Activated CD8-positive, alpha-beta T cell treated with anti-CD3 and anti-CD28 coated beads, Interleukin-2, amount 10 ng/mL, durations not matched to agents 7 days and 5 days (primary cell): ENCODE results near the gene SEC24D. TPM values are rescaled to one million over a fixed set of nuclear protein-coding genes. Genes with fewer than 3 reads are reported as not detected.

Experiments used
- ATAC-seq: fragments of 150-1000 bp; cut with Tn5 transposase; one replicate; pipeline ENCODE4 v1.10.0; 2021; ENCODE audit warnings: moderate library complexity
- CTCF ChIA-PET: fragments of 350-600 bp; sonication (Branson Sonifier 250); formaldehyde crosslinking; loops from one replicate; lab custom pipeline; 2021; ENCODE audit warnings: antibody characterized with exemption; lab: Charles Lee
- POLR2A ChIA-PET: fragments of 350-600 bp; sonication (Branson Sonifier 250); formaldehyde crosslinking; loops from one replicate; lab custom pipeline; 2021; ENCODE audit warnings: antibody characterized with exemption; lab: Charles Lee
- DNase-seq: peaks from one replicate; pipeline ENCODE4 v3.0.0-alpha.2; 2020
- H3K27ac Mint-ChIP-seq: one replicate; pipeline ENCODE4 v1.8.0; 2021; ENCODE audit warnings: mild to moderate bottlenecking, mixed read lengths
- H3K27me3 Mint-ChIP-seq: one replicate; pipeline ENCODE4 v1.8.0; 2021; ENCODE audit warnings: low read depth, mixed read lengths
- H3K36me3 Mint-ChIP-seq: one replicate; pipeline ENCODE4 v1.8.0; 2021; ENCODE audit warnings: low read depth, mixed read lengths
- H3K4me1 Mint-ChIP-seq: one replicate; pipeline ENCODE4 v1.8.0; 2021; ENCODE audit warnings: low read depth, mixed read lengths
- H3K4me3 Mint-ChIP-seq: one replicate; pipeline ENCODE4 v1.8.0; 2021; ENCODE audit warnings: mild to moderate bottlenecking, mixed read lengths
- H3K9me3 Mint-ChIP-seq: one replicate; pipeline ENCODE4 v1.8.0; 2022; ENCODE audit warnings: mixed read lengths; ENCODE audit not compliant: insufficient read depth
- total RNA-seq, 2 experiments: library from RNA; stranded (reverse); gene quantifications; one replicate each; pipeline ENCODE4 v1.2.3, GENCODE V29; 2021

Gene SEC24D
- total RNA-seq, 2 experiments from 2014 or later = 29.5 to 32.7 TPM

DNA sequence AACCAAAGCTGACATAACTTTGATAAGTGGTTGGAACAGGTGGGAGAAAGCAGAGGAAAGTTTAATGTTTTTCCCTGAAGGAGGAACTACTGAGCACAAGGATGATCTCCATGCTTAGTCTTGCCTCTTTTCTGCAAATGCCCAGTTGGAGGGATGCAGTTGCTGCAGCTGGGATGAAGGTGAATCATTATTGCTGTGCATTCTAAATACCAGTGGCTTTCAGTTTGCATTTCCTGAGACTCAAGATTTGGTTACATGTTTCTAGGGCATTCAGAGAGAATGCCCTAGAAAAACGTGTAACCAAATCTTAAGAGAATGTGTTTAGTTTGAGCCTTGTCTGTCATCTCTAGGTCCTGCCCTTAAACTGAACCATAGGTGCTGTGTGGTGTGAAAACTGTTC is 108.6 kb downstream of the SEC24D start:
- no peaks in the 10 kb centered on the region for H3K9me3 Mint-ChIP-seq
- peaks cover 21% of the 10 kb centered on the region for H3K4me1 Mint-ChIP-seq
- H3K36me3 Mint-ChIP-seq = peaks cover 32% of the 10 kb centered on the region
- CTCF ChIA-PET = no interaction called here
- H3K4me3 Mint-ChIP-seq = no peak overlapping the region
- H3K27me3 Mint-ChIP-seq = no peaks in the 10 kb centered on the region
- DNase-seq = no peak
- H3K27ac Mint-ChIP-seq = no peak overlapping the region
- no peak for ATAC-seq
- POLR2A ChIA-PET = no interaction called here

GRCh38 chr4:118723369-118723768 is 112.6 kb downstream of the SEC24D start:
- ChIA-PET POLR2A (no interaction called here), CTCF (interaction anchor here (1.1 kb wide), 1 partner anchor 18 kb away, joined by 3 read pairs; no protein-coding TSS in a partner anchor)
- Mint-ChIP-seq H3K36me3 (peaks cover 29% of the 10 kb centered on the region), H3K9me3 (no peaks in the 10 kb centered on the region), H3K27me3 (no peaks in the 10 kb centered on the region), H3K4me1 (peaks cover 6% of the 10 kb centered on the region), H3K4me3 (no peak overlapping the region), H3K27ac (no peak overlapping the region)
- DNase-seq (no peak), ATAC-seq (no peak)

DNA sequence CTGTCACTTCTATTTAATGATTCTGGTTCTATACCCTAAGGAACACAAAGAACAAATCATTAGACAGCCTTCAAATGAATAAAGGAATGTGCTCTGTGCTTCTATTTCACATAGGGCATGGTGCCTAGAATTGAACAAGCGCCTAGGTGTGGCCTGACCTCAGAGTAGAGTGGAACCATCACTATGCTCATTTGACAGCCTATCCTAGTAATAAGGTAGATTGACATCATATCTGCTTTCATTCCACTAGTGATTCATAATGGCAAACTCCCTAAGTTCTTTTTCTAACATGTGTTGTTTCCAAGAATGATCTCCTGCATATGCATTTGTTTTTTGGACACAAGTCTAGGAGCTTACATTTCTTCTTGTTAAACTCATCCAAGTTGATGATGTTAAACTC is 114.2 kb downstream of the SEC24D start:
- ATAC-seq (no peak), DNase-seq (no peak)
- Mint-ChIP-seq H3K4me3 (no peak overlapping the region), H3K27ac (no peak overlapping the region), H3K9me3 (no peaks in the 10 kb centered on the region), H3K36me3 (peaks cover 26% of the 10 kb centered on the region), H3K4me1 (peaks cover 6% of the 10 kb centered on the region), H3K27me3 (no peaks in the 10 kb centered on the region)
- POLR2A ChIA-PET = no interaction called here
- CTCF ChIA-PET = no interaction called here

DNA sequence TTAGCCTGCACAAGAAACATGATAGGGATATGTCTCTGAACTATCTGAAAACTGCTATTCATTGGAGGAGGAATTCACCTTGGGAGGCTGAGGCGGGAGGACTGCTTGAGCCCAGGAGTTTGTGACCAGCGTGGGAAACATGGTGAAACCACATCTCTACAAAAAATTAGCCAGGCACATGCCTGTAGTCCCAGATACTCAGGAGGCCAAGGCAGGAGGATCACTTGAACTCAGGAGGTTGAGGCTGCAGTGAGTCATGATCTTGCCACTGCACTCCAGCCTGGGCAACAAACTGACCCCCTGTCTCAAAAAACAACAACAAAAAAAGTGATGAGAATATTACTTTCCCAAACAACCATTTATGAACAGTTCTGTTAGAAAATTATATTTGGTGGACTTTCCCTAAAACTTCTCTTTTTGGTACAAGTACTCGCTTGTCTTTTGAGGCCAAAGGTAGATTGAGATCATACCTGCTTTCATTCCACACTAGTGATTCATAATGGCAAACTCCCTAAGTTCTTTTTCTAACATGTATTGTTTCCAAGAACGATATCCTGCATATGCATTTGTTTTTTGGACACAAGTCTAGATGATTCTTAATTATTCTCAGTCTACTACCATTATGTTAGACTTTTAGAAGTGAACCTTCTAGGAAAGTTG is 117.3 kb downstream of the SEC24D start:
- DNase-seq (no peak), ATAC-seq (no peak)
- Mint-ChIP-seq H3K36me3 (peaks cover 18% of the 10 kb centered on the region), H3K9me3 (no peaks in the 10 kb centered on the region), H3K27me3 (no peaks in the 10 kb centered on the region), H3K27ac (no peak overlapping the region), H3K4me3 (no peak overlapping the region), H3K4me1 (peaks cover under 1% of the 10 kb centered on the region)
- ChIA-PET POLR2A (no interaction called here), CTCF (no interaction called here)

- ATAC-seq = no peak
- CTCF ChIA-PET = interaction anchor here (1.6 kb wide), 1 partner anchor 31 kb away, joined by 3 read pairs; the partner anchor contains the start of gene METTL14
- no peak overlapping the region for H3K27ac Mint-ChIP-seq
Observed at GRCh38 chr4:118716304-118716703, 119.6 kb downstream of the SEC24D start.

GRCh38 chr4:118714682-118715081 is 121.2 kb downstream of the SEC24D start:
- Mint-ChIP-seq H3K9me3 (no peaks in the 10 kb centered on the region), H3K27ac (no peak overlapping the region), H3K4me1 (peaks cover 6% of the 10 kb centered on the region), H3K27me3 (no peaks in the 10 kb centered on the region), H3K4me3 (no peak overlapping the region), H3K36me3 (peaks cover 31% of the 10 kb centered on the region)
- ATAC-seq (no peak), DNase-seq (no peak)
- POLR2A ChIA-PET = no interaction called here
- CTCF ChIA-PET = interaction anchor here (1.6 kb wide), 1 partner anchor 29 kb away, joined by 3 read pairs; the partner anchor contains the start of gene METTL14

More at GRCh38 chr4:118716304-118716703, 119.6 kb downstream of the SEC24D start:
- H3K4me3 Mint-ChIP-seq = no peak overlapping the region
- H3K9me3 Mint-ChIP-seq = no peaks in the 10 kb centered on the region
- POLR2A ChIA-PET = no interaction called here
- DNase-seq = no peak
- H3K4me1 Mint-ChIP-seq = peaks cover 6% of the 10 kb centered on the region
- H3K36me3 Mint-ChIP-seq = peaks cover 25% of the 10 kb centered on the region
- H3K27me3 Mint-ChIP-seq = no peaks in the 10 kb centered on the region

DNA sequence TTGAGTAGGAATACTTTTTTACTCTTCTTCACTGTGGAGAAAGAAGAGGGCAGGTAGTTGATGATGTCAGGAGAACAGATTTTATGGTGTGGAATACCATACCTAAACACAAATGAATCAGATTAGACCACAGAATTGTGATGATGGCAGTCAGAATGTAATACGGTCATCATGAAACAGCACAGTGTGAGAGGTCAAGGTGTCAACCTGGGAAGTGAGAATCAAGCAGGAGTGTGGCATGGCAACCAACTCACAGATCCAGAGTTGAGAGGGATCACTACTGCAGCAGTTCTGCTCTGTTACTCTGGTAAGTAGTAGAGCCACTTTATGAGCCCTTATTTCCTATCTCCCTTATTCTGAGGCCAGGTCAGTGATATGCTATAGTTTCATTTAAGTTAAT is 123.1 kb downstream of the SEC24D start:
- Mint-ChIP-seq H3K9me3 (no peaks in the 10 kb centered on the region), H3K36me3 (peaks cover 34% of the 10 kb centered on the region), H3K4me3 (no peak overlapping the region), H3K27ac (no peak overlapping the region), H3K27me3 (no peaks in the 10 kb centered on the region), H3K4me1 (peaks cover 6% of the 10 kb centered on the region)
- DNase-seq (no peak), ATAC-seq (no peak)
- CTCF ChIA-PET = no interaction called here
- POLR2A ChIA-PET = no interaction called here

- no peak overlapping the region for H3K27ac Mint-ChIP-seq
- no peaks in the 10 kb centered on the region for H3K9me3 Mint-ChIP-seq
Observed at GRCh38 chr4:118711052-118711451, 124.9 kb downstream of the SEC24D start.

GRCh38 chr4:118703118-118703517 is 132.8 kb downstream of the SEC24D start:
- H3K4me3 Mint-ChIP-seq = no peak overlapping the region
- H3K4me1 Mint-ChIP-seq = no peaks in the 10 kb centered on the region
- no peaks in the 10 kb centered on the region for H3K27me3 Mint-ChIP-seq
- no peak overlapping the region for H3K27ac Mint-ChIP-seq
- ChIA-PET POLR2A (no interaction called here), CTCF (no interaction called here)
- no peak for DNase-seq
- no peaks in the 10 kb centered on the region for H3K9me3 Mint-ChIP-seq
- peaks cover 47% of the 10 kb centered on the region for H3K36me3 Mint-ChIP-seq
- no peak for ATAC-seq

More at GRCh38 chr4:118711052-118711451, 124.9 kb downstream of the SEC24D start:
- peaks cover 6% of the 10 kb centered on the region for H3K4me1 Mint-ChIP-seq
- H3K4me3 Mint-ChIP-seq = no peak overlapping the region
- ChIA-PET POLR2A (no interaction called here), CTCF (interaction anchor here (0.7 kb wide), 1 partner anchor 26 kb away, joined by 3 read pairs; the partner anchor contains the start of gene METTL14)
- peaks cover 43% of the 10 kb centered on the region for H3K36me3 Mint-ChIP-seq
- DNase-seq (no peak), ATAC-seq (no peak)
- H3K27me3 Mint-ChIP-seq = no peaks in the 10 kb centered on the region

DNA sequence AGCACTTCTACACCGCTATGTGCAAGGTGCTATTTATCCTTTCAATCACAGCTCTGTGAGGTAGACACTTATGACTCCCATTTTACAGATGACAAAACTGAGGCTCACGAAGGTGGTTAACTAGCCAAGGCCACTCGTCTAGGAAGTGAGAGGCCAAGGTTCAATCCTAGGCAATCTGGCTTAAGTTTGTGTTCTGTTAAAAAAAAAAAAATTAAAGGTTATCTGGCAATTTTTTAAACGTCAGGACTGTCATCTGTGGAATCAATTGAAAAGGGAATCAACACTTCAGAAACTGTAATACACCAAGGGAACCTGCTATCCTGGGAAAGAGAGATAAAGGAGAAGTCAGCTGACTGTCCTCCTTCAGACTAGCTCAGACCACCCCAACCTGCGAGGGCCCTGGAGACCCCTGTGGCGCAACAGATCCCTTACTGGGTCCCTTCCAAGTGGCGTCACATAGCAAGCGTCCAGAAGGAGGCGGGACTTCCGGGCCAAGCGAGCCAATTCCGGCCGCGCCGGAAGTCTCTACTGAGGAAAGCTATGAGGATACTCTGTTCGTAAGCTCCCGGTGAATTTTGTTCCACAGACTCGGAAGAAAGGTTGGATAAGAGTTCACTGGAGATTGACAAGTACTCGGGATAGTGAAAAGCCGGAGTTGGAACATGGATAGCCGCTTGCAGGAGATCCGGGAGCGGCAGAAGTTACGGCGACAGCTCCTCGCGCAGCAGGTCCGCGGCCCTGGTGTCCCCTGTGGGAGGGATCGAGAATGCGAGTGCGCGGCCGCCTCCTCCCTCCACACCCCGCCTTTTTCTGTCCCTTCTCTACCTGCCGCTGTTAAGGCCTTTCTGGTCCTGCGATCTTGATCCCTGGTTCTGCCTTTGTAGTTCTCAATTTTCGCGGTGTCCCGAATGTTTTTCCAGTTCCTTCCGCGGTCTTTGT is 150.8 kb downstream of the SEC24D start, which contains the start of gene METTL14:
TSS of gene METTL14 (plus strand) at position 520 of the 939 bp plus-strand sequence. CDS start at position 663, 143 bp downstream.
- ChIA-PET POLR2A (interaction anchor here (1.2 to 1.6 kb wide), 3 partner anchors 41 to 96 kb away, joined by 3 to 4 read pairs (median 4); no protein-coding TSS in a partner anchor), CTCF (interaction anchor here (0.7 to 2.0 kb wide), 11 partner anchors 9 to 261 kb away, joined by 3 to 6 read pairs (median 3); no protein-coding TSS in a partner anchor)
- DNase-seq (peak; percentile 92), ATAC-seq (peak; percentile 98)
- Mint-ChIP-seq H3K27me3 (no peaks in the 10 kb centered on the region), H3K4me3 (peak within 1 kb of the TSS; percentile 95), H3K27ac (peak within 1 kb of the TSS; percentile 95), H3K4me1 (peaks cover 30% of the 10 kb centered on the region), H3K36me3 (peaks cover 9% of the 10 kb centered on the region), H3K9me3 (no peaks in the 10 kb centered on the region)

- ChIA-PET CTCF (no interaction called here), POLR2A (no interaction called here)
- Mint-ChIP-seq H3K36me3 (peaks cover 6% of the 10 kb centered on the region), H3K4me3 (no peak overlapping the region), H3K4me1 (peaks cover 30% of the 10 kb centered on the region), H3K27me3 (no peaks in the 10 kb centered on the region), H3K27ac (no peak overlapping the region), H3K9me3 (no peaks in the 10 kb centered on the region)
- no peak for ATAC-seq
- DNase-seq = no peak
Observed at GRCh38 chr4:118683513-118683912, 152.4 kb downstream of the SEC24D start.
